Fibroblast of villous mesenchyme (primary cell): ENCODE data around the gene MYG1. TPM values are rescaled to one million over a fixed set of nuclear protein-coding genes. Genes with fewer than 3 reads are reported as not detected.

ENCODE experiments used
- DNase-seq: peaks from one replicate; pipeline ENCODE4 v3.0.0-alpha.2; 2010; ENCODE audit warnings: low read depth
- H3K4me3 ChIP-seq: 2 replicates; pipeline ENCODE4 v1.5.1; 2011; ENCODE audit warnings: low read depth, mild to moderate bottlenecking, low read length
- total RNA-seq: library from RNA; depleted of rRNA; stranded (reverse); fragments of >200 nt; gene quantifications from 2 replicates; pipeline ENCODE4 v1.2.3, GENCODE V29; 2012
- TF ChIP-seq, protein P1 (sequence below): IDR thresholded peaks from 2 replicates; pipeline ENCODE4 v1.5.1; 2012; ENCODE audit warnings: low read depth, mild to moderate bottlenecking, low read length; ENCODE audit not compliant: insufficient read depth

The MYG1 gene
- total RNA-seq, 1 donor: 30.2 TPM

DNA sequence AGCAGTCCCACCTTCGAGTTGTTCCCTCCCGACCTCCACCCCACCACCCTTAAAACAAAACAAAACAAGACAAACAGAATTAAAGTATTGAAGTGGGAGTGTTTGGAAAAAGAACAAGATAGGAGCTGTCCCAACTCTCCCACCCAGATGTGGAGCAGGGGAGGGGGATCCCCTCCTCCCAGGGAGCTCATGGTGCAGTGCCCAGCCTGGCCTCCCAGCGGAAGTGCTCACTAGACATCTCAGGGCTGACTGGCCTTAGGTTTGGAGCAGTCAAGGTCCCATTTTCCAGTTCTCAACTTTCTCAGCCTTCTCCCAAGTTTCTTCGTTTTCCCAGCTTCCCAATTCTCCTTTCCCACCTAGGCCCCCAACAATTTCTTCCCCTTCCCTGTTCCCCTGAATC, 33.8 kb downstream of the MYG1 start:
- no peak overlapping the region for H3K4me3 ChIP-seq
- TF ChIP-seq, protein P1, sequence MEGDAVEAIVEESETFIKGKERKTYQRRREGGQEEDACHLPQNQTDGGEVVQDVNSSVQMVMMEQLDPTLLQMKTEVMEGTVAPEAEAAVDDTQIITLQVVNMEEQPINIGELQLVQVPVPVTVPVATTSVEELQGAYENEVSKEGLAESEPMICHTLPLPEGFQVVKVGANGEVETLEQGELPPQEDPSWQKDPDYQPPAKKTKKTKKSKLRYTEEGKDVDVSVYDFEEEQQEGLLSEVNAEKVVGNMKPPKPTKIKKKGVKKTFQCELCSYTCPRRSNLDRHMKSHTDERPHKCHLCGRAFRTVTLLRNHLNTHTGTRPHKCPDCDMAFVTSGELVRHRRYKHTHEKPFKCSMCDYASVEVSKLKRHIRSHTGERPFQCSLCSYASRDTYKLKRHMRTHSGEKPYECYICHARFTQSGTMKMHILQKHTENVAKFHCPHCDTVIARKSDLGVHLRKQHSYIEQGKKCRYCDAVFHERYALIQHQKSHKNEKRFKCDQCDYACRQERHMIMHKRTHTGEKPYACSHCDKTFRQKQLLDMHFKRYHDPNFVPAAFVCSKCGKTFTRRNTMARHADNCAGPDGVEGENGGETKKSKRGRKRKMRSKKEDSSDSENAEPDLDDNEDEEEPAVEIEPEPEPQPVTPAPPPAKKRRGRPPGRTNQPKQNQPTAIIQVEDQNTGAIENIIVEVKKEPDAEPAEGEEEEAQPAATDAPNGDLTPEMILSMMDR: no peak
- no peak for DNase-seq

DNA sequence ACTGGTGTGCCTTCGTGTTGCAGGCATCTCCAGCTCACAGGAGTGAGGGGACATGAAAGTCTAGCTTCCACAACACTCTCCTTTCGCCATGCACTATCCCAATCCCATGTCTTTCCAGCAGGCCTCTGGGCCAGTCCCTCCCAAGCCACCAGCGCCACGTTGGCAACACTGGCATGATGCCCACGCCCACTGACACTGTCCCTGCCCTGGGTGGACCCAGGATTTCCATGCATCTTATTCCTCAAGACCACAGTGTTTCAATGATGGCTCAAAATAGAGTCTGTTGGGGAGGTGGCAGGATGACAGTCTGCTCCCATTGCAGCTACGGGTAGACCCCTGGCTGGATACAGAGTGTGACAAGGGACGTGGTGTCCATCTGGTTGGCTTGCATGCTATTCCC, 34.4 kb downstream of the MYG1 start:
- no peak for DNase-seq
- TF ChIP-seq, protein P1: no peak
- no peak overlapping the region for H3K4me3 ChIP-seq

DNA sequence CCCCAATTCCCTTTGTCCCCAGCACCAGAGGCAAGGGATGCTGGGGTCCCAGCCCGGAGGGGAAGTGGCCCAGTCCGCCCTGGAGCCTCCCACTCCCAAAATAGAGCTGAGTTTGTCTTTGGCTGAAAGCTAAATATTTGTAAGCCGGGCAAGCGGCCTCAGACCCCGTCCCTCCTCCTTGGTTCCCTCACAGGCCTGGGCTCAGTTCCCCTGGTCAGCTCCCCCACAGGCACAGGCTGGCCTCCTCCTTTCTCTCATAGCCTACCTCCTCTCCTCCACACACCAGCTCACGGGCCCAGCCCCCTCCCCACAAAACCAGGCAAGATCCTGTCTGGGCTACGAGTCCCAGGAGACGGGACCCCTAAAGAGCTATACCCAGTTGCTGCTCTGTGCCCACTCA, 35.3 kb downstream of the MYG1 start:
- TF ChIP-seq, protein P1: no peak

DNA sequence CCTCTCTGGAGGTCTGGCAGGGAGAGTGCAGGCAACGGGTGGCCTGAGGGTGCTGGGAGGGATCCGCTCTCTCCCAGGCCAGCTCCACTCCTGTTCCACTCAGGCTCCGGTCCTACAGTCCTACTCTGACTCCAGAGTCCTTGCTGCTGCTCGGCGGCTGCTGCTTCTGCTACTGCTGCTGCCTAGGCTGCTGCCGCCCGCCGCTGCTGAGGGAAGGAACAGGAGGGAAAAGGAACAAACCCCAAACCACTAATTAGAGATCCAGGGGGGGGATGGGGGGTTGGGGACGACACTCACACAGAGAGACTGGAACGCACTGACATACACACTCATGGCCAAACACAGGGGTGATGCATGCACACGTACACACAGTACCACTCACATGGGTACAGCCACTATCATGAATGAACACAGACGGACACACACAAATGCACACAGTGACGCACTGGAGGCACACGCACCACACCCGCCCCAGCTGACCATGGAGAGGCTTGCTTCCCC, 36.7 kb downstream of the MYG1 start, which contains the start of gene SP7:
Gene SP7 (minus strand): TSS at position 174 of the 501 bp plus-strand sequence. CDS start 708 bp downstream, outside the sequence.
- no peak within 1 kb of the TSS for H3K4me3 ChIP-seq
- DNase-seq: no peak
- TF ChIP-seq, protein P1: no peak

More for the DNA sequence above, 35.3 kb downstream of the MYG1 start:
- no peak overlapping the region for H3K4me3 ChIP-seq
- DNase-seq: no peak

DNA sequence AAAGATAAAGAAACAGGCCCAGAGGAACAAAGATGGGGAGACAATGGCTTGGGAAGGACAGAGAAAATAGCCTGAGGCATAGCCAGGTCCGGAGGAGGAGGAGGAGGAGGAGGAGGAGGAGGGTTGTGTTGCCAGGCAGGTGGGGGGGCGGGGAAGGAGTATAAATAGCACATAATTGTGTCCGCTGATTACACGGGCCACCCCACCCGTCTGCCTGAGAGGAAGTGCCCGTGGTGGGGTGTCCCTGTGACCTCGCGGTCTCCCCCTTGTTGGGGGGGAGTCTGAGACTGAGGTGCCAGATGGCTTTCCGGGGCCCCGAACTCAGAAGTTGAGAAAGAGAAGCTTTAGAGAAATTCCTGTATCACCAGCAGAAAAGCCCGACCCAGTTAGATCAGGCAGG, 38.5 kb downstream of the MYG1 start:
- H3K4me3 ChIP-seq: no peak overlapping the region
- no peak for DNase-seq
- TF ChIP-seq, protein P1: no peak

DNA sequence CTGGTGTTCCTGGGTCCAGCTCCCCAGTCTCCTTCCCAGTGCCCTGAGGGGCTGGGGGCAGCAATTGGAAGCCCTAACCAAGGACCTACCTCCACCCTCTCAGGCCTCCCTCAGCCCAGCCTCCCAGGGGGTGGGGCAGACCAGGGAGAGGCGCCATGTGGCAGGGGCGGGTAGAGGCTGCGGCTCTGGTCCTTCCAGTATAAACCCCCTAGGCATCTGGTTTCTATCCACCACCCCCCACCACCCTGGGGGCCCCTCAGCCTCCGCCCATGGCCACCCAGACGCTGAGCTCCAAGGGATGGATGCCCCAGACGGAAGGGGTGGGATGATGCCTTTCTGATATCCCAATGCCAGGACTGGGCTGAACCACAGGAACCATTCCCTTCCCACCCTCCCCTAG, 39.4 kb downstream of the MYG1 start:
- TF ChIP-seq, protein P1: no peak
- no peak overlapping the region for H3K4me3 ChIP-seq
- peak; percentile 12 for DNase-seq

DNA sequence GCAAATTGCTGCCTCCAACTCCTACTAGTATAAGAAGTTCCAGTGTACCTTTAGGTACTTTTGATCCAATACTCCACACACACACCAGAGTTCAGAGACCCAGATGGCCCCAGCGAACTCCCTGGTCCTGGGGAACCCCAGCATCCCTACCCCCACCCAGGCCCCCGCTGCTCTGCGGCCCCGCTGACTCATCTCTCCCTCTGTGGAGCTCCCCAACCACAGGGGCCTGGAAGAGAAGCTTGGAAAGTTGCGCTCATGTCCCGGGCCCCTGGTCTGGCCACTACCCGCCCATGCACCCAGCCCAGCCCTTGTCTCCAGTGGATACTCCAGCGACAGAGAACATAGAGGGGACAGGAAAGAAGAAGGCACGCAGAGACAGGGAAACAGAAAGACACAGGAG, 40.9 kb downstream of the MYG1 start:
- DNase-seq: no peak
- TF ChIP-seq, protein P1: no peak
- no peak overlapping the region for H3K4me3 ChIP-seq
